ENCODE results near the gene GNA15.
"Not testable (repeated sequence)": the region's sequence is repeated elsewhere in the genome, so short reads cannot be mapped to it uniquely, and the experiment has no call there.

Gene GNA15

GRCh38 chr19:3186160-3186688 is 50.4 kb downstream of the GNA15 start:
- peaks cover 16% of the 10 kb centered on the region for H3K4me1 ChIP-seq (ENCODE audit: control insufficient read depth, insufficient read depth, low read length)
- H3K9ac ChIP-seq (ENCODE audit: low read length), result peak overlapping the region; percentile 97
- peaks cover 5% of the 10 kb centered on the region for H3K36me3 ChIP-seq (ENCODE audit: control insufficient read depth, insufficient read depth, low read length, severe bottlenecking)
- H3K4me3 ChIP-seq (ENCODE audit: low read length), result peak overlapping the region; percentile 94
- H3K9me3 ChIP-seq (ENCODE audit: control insufficient read depth, low read length), result no peaks in the 10 kb centered on the region
- H3K27me3 ChIP-seq (replicated peaks; ENCODE audit: control insufficient read depth, insufficient read depth, low read length), result no peaks in the 10 kb centered on the region
- peak; percentile 52 for DNase-seq (ENCODE audit: low read depth)

GRCh38 chr19:3186891-3187661 is 51.2 kb downstream of the GNA15 start:
- peak overlapping the region; percentile 97 for H3K9ac ChIP-seq (ENCODE audit: low read length)
- DNase-seq (ENCODE audit: low read depth), result peak; percentile 9
- H3K27me3 ChIP-seq (replicated peaks; ENCODE audit: control insufficient read depth, insufficient read depth, low read length), result no peaks in the 10 kb centered on the region
- peaks cover 5% of the 10 kb centered on the region for H3K36me3 ChIP-seq (ENCODE audit: control insufficient read depth, insufficient read depth, low read length, severe bottlenecking)
- no peaks in the 10 kb centered on the region for H3K9me3 ChIP-seq (ENCODE audit: control insufficient read depth, low read length)
- H3K4me1 ChIP-seq (ENCODE audit: control insufficient read depth, insufficient read depth, low read length), result peaks cover 16% of the 10 kb centered on the region
- H3K4me3 ChIP-seq (ENCODE audit: low read length), result peak overlapping the region; percentile 94

- DNase-seq (ENCODE audit: low read depth), result no peak
- Histone ChIP-seq H3K36me3 (ENCODE audit: control insufficient read depth, insufficient read depth, low read length, severe bottlenecking) (peaks cover 5% of the 10 kb centered on the region), H3K27me3 (replicated peaks; ENCODE audit: control insufficient read depth, insufficient read depth, low read length) (no peaks in the 10 kb centered on the region), H3K9ac (ENCODE audit: low read length) (peak overlapping the region; percentile 97), H3K4me3 (ENCODE audit: low read length) (peak overlapping the region; percentile 94), H3K4me1 (ENCODE audit: control insufficient read depth, insufficient read depth, low read length) (peaks cover 16% of the 10 kb centered on the region), H3K9me3 (ENCODE audit: control insufficient read depth, low read length) (no peaks in the 10 kb centered on the region)
Observed at GRCh38 chr19:3187662-3188511, 52.1 kb downstream of the GNA15 start.

- no peak for DNase-seq (ENCODE audit: low read depth)
- Histone ChIP-seq H3K9ac (ENCODE audit: low read length) (no peak overlapping the region), H3K27me3 (replicated peaks; ENCODE audit: control insufficient read depth, insufficient read depth, low read length) (no peaks in the 10 kb centered on the region), H3K9me3 (ENCODE audit: control insufficient read depth, low read length) (no peaks in the 10 kb centered on the region), H3K36me3 (ENCODE audit: control insufficient read depth, insufficient read depth, low read length, severe bottlenecking) (peaks cover 14% of the 10 kb centered on the region), H3K4me3 (ENCODE audit: low read length) (no peak overlapping the region), H3K4me1 (ENCODE audit: control insufficient read depth, insufficient read depth, low read length) (peaks cover 16% of the 10 kb centered on the region)
Observed at GRCh38 chr19:3188627-3189596, 53.1 kb downstream of the GNA15 start.

- H3K4me1 ChIP-seq (ENCODE audit: control insufficient read depth, insufficient read depth, low read length), result peaks cover 16% of the 10 kb centered on the region
- H3K4me3 ChIP-seq (ENCODE audit: low read length), result no peak overlapping the region
- H3K9ac ChIP-seq (ENCODE audit: low read length), result no peak overlapping the region
- DNase-seq (ENCODE audit: low read depth), result no peak
- H3K27me3 ChIP-seq (replicated peaks; ENCODE audit: control insufficient read depth, insufficient read depth, low read length), result no peaks in the 10 kb centered on the region
- H3K9me3 ChIP-seq (ENCODE audit: control insufficient read depth, low read length), result no peaks in the 10 kb centered on the region
- H3K36me3 ChIP-seq (ENCODE audit: control insufficient read depth, insufficient read depth, low read length, severe bottlenecking), result peaks cover 22% of the 10 kb centered on the region
Observed at GRCh38 chr19:3189702-3190469, 54.1 kb downstream of the GNA15 start.

- peaks cover 22% of the 10 kb centered on the region for H3K36me3 ChIP-seq (ENCODE audit: control insufficient read depth, insufficient read depth, low read length, severe bottlenecking)
- no peaks in the 10 kb centered on the region for H3K9me3 ChIP-seq (ENCODE audit: control insufficient read depth, low read length)
- DNase-seq (ENCODE audit: low read depth), result no peak
Observed at GRCh38 chr19:3190470-3190770, 54.6 kb downstream of the GNA15 start.

GRCh38 chr19:3190921-3191805 is 55.3 kb downstream of the GNA15 start:
- H3K9ac ChIP-seq (ENCODE audit: low read length), result no peak overlapping the region
- H3K4me3 ChIP-seq (ENCODE audit: low read length), result no peak overlapping the region
- peaks cover 23% of the 10 kb centered on the region for H3K36me3 ChIP-seq (ENCODE audit: control insufficient read depth, insufficient read depth, low read length, severe bottlenecking)
- H3K4me1 ChIP-seq (ENCODE audit: control insufficient read depth, insufficient read depth, low read length), result peaks cover 16% of the 10 kb centered on the region
- DNase-seq (ENCODE audit: low read depth), result no peak
- H3K9me3 ChIP-seq (ENCODE audit: control insufficient read depth, low read length), result no peaks in the 10 kb centered on the region
- H3K27me3 ChIP-seq (replicated peaks; ENCODE audit: control insufficient read depth, insufficient read depth, low read length), result no peaks in the 10 kb centered on the region

More at GRCh38 chr19:3190470-3190770, 54.6 kb downstream of the GNA15 start:
- no peak overlapping the region for H3K4me3 ChIP-seq (ENCODE audit: low read length)
- H3K9ac ChIP-seq (ENCODE audit: low read length), result no peak overlapping the region
- no peaks in the 10 kb centered on the region for H3K27me3 ChIP-seq (replicated peaks; ENCODE audit: control insufficient read depth, insufficient read depth, low read length)
- H3K4me1 ChIP-seq (ENCODE audit: control insufficient read depth, insufficient read depth, low read length), result peaks cover 16% of the 10 kb centered on the region

- peaks cover 13% of the 10 kb centered on the region for H3K4me1 ChIP-seq (ENCODE audit: control insufficient read depth, insufficient read depth, low read length)
- H3K36me3 ChIP-seq (ENCODE audit: control insufficient read depth, insufficient read depth, low read length, severe bottlenecking), result peaks cover 28% of the 10 kb centered on the region
- H3K4me3 ChIP-seq (ENCODE audit: low read length); H3K27me3 ChIP-seq (replicated peaks; ENCODE audit: control insufficient read depth, insufficient read depth, low read length); H3K9me3 ChIP-seq (ENCODE audit: control insufficient read depth, low read length); H3K9ac ChIP-seq (ENCODE audit: low read length); DNase-seq (ENCODE audit: low read depth): not testable (repeated sequence)
Observed at GRCh38 chr19:3191806-3192104, 55.9 kb downstream of the GNA15 start.

- Histone ChIP-seq H3K9ac (ENCODE audit: low read length) (no peak overlapping the region), H3K27me3 (replicated peaks; ENCODE audit: control insufficient read depth, insufficient read depth, low read length) (no peaks in the 10 kb centered on the region), H3K36me3 (ENCODE audit: control insufficient read depth, insufficient read depth, low read length, severe bottlenecking) (peaks cover 29% of the 10 kb centered on the region), H3K4me3 (ENCODE audit: low read length) (no peak overlapping the region), H3K4me1 (ENCODE audit: control insufficient read depth, insufficient read depth, low read length) (peaks cover 9% of the 10 kb centered on the region), H3K9me3 (ENCODE audit: control insufficient read depth, low read length) (no peaks in the 10 kb centered on the region)
- DNase-seq (ENCODE audit: low read depth), result no peak
Observed at GRCh38 chr19:3192228-3192635, 56.4 kb downstream of the GNA15 start.

- Histone ChIP-seq H3K9me3 (ENCODE audit: control insufficient read depth, low read length) (no peaks in the 10 kb centered on the region), H3K36me3 (ENCODE audit: control insufficient read depth, insufficient read depth, low read length, severe bottlenecking) (peaks cover 29% of the 10 kb centered on the region)
Observed at GRCh38 chr19:3192684-3193083, 56.9 kb downstream of the GNA15 start.

More at GRCh38 chr19:3192684-3193083, 56.9 kb downstream of the GNA15 start:
- Histone ChIP-seq H3K4me3 (ENCODE audit: low read length) (no peak overlapping the region), H3K9ac (ENCODE audit: low read length) (no peak overlapping the region), H3K4me1 (ENCODE audit: control insufficient read depth, insufficient read depth, low read length) (peaks cover 4% of the 10 kb centered on the region), H3K27me3 (replicated peaks; ENCODE audit: control insufficient read depth, insufficient read depth, low read length) (no peaks in the 10 kb centered on the region)
- DNase-seq (ENCODE audit: low read depth), result no peak

All from adipocyte (in vitro differentiated cells).